Vagina (tissue), 2 donors: ENCODE measurements around the gene WDR82. TPM values are rescaled to one million over a fixed set of nuclear protein-coding genes. Genes with fewer than 3 reads are reported as not detected.

Source experiments
- DNase-seq, 2 donors: peaks; one replicate each; pipeline ENCODE4 v3.0.0-alpha.2; 2017; ENCODE audit errors: extremely low spot score in 2 of 2
- H3K27ac ChIP-seq: fragments of 200-600 bp; sonication (generic); one replicate; pipeline ENCODE4 v1.5.1; 2019
- H3K27me3 ChIP-seq: fragments of 200-600 bp; sonication (generic); one replicate; pipeline ENCODE4 v1.5.1; 2019
- H3K36me3 ChIP-seq, 2 donors: fragments of 200-600 bp; sonication (generic); one replicate each; pipeline ENCODE4 v1.5.1; 2017 to 2019
- H3K4me1 ChIP-seq: fragments of 200-600 bp; sonication (generic); one replicate; pipeline ENCODE4 v1.5.1; 2019
- H3K4me3 ChIP-seq, 2 donors: fragments of 200-600 bp; sonication (generic); 1 replicate in 1 of 2; 2 replicates in 1 of 2; pipeline ENCODE4 v1.5.1; 2016 to 2019
- H3K9me3 ChIP-seq: fragments of 200-600 bp; sonication (generic); one replicate; pipeline ENCODE4 v1.5.1; 2019
- POLR2A ChIP-seq, 2 donors: fragments of 450-650 bp; IDR thresholded peaks; one replicate each; pipeline ENCODE4 v1.6.1; 2017; ENCODE audit warnings: antibody characterized with exemption in 2 of 2, mild to moderate bottlenecking in 2 of 2, moderate library complexity in 2 of 2
- POLR2AphosphoS5 ChIP-seq, 2 donors: sonication (generic); formaldehyde crosslinking; IDR thresholded peaks; one replicate each; pipeline ENCODE4 v1.9.0; 2017; ENCODE audit warnings: antibody characterized with exemption in 2 of 2, mild to moderate bottlenecking in 2 of 2, low read depth in 1 of 2; ENCODE audit not compliant: insufficient read depth in 1 of 2
- intact Hi-C: fragments of 100-400 bp; cut with DNase I; formaldehyde crosslinking; loops from one replicate; pipeline ENCODE4 v1.15.1; 2023
- total RNA-seq: library from RNA; depleted of rRNA; stranded (reverse); fragments of >200 nt; gene quantifications from one replicate; pipeline ENCODE4 v1.2.3, GENCODE V29; 2016
- TF ChIP-seq, protein P1 (sequence below), 3 experiments: fragments of 450-650 bp in 2 of 3; fragments of 200-600 bp in 1 of 3; sonication (generic) in 1 of 3; IDR thresholded peaks; one replicate each; pipeline ENCODE4 v1.5.1; 2017 to 2019; ENCODE audit warnings: antibody characterized with exemption in 3 of 3, mild to moderate bottlenecking in 2 of 3, moderate library complexity in 2 of 3

Gene WDR82
- total RNA-seq, 1 donor from 2014 or later, result 44.4 TPM

DNA sequence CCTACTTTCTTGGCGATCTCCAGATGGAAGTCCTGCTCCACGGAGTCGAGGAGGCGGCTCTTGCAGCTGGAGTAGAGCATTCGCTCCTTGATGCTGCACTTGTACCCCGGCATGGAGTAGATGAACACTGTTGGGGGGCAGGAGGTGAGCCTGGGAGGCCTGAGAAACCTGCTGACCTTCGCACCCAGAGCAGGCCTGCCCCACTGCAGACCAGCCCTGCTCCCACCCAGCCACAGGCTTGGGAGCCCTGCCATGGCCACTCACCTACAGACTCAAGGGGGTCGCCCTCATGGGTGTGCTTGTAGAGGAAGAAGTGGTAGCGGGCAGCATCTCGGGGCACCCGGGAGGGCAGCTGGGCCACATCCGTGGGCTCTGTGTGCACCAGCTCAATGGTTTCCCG is 48.8 kb downstream of the WDR82 start:
- intact Hi-C loops, result loop anchor here (5.0 kb wide), 1 partner anchor 113 kb away; no protein-coding TSS in a partner anchor
- peaks cover 0 to 56% of the 10 kb centered on the region in 2 donors for H3K36me3 ChIP-seq

DNA sequence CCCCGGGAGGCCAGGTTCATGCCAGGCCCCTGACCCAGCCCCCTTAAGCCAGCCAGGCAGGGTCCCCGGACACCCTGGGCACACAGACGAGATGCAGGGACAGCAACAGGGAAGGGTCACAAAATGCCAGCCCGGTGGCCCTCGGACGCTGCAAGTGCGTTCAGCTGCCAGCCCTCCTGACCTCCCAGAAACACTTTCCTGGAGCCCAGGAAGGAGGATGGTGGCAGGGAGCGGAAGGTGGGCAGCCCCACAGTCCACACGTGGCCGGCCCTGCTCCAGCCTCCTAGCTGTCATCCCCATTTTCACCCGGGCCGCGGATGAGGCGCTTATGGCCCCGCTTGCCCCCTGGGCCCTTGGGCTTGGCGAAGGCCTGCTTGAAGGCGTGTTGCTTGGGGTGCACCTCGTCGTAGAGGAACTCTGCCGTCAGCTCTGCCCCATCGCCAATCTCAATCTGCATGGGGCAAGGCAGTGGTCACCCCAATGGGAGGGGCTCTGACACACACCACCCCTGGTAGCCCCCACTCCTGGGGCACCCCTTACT is 49.6 kb downstream of the WDR82 start:
- Histone ChIP-seq H3K4me1 (peaks cover 20% of the 10 kb centered on the region), H3K36me3 (peaks cover 0 to 48% of the 10 kb centered on the region in 2 donors), H3K9me3 (no peaks in the 10 kb centered on the region), H3K27ac (no peak overlapping the region), H3K4me3 (no peak overlapping the region), H3K27me3 (no peaks in the 10 kb centered on the region)
- DNase-seq, result no peak
- TF ChIP-seq POLR2AphosphoS5 (IDR thresholded peaks at IDR 0.05; ENCODE audit: insufficient read depth in 1 of 2, low read depth in 1 of 2), result no peak
- TF ChIP-seq, protein P1, sequence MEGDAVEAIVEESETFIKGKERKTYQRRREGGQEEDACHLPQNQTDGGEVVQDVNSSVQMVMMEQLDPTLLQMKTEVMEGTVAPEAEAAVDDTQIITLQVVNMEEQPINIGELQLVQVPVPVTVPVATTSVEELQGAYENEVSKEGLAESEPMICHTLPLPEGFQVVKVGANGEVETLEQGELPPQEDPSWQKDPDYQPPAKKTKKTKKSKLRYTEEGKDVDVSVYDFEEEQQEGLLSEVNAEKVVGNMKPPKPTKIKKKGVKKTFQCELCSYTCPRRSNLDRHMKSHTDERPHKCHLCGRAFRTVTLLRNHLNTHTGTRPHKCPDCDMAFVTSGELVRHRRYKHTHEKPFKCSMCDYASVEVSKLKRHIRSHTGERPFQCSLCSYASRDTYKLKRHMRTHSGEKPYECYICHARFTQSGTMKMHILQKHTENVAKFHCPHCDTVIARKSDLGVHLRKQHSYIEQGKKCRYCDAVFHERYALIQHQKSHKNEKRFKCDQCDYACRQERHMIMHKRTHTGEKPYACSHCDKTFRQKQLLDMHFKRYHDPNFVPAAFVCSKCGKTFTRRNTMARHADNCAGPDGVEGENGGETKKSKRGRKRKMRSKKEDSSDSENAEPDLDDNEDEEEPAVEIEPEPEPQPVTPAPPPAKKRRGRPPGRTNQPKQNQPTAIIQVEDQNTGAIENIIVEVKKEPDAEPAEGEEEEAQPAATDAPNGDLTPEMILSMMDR (IDR thresholded peaks at IDR 0.05), result no peak
- TF ChIP-seq POLR2A (IDR thresholded peaks at IDR 0.05), result no peak
- intact Hi-C loops, result no loop called here

More for the DNA sequence above, 48.8 kb downstream of the WDR82 start:
- H3K9me3 ChIP-seq, result no peaks in the 10 kb centered on the region
- no peak overlapping the region for H3K27ac ChIP-seq
- H3K4me1 ChIP-seq, result peaks cover 27% of the 10 kb centered on the region
- TF ChIP-seq POLR2A (IDR thresholded peaks at IDR 0.05), result no peak
- TF ChIP-seq, protein P1 (IDR thresholded peaks at IDR 0.05), result no peak
- no peak for DNase-seq
- H3K27me3 ChIP-seq, result no peaks in the 10 kb centered on the region
- H3K4me3 ChIP-seq, result no peak overlapping the region

DNA sequence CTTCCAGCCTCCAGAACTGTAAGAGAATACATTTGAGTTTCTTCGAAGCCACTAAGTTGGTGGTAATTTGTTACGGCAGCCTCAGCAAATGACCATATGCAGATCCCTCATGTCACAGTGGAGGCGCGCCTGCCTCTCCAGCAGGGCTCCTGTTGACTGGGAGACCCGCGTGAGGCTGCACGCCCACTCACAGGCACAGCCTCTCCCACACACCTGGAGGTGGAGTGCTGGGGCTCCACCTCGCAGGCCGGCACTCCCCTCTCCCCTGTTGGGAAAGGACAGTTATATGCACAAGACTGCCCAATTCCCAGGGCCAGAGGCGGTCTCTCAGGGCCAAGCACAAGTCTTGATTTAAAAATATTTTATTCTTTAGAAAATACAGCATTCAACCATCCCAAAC is 50.2 kb downstream of the WDR82 start:
- no peaks in the 10 kb centered on the region for H3K9me3 ChIP-seq
- no peak overlapping the region for H3K27ac ChIP-seq
- intact Hi-C loops, result no loop called here
- no peak overlapping the region for H3K4me3 ChIP-seq
- H3K36me3 ChIP-seq, result peaks cover 0 to 48% of the 10 kb centered on the region in 2 donors
- no peaks in the 10 kb centered on the region for H3K27me3 ChIP-seq
- TF ChIP-seq, protein P1 (IDR thresholded peaks at IDR 0.05), result no peak
- no peak for TF ChIP-seq POLR2A (IDR thresholded peaks at IDR 0.05)
- TF ChIP-seq POLR2AphosphoS5 (IDR thresholded peaks at IDR 0.05; ENCODE audit: insufficient read depth in 1 of 2, low read depth in 1 of 2), result no peak
- DNase-seq, result no peak
- peaks cover 20% of the 10 kb centered on the region for H3K4me1 ChIP-seq

DNA sequence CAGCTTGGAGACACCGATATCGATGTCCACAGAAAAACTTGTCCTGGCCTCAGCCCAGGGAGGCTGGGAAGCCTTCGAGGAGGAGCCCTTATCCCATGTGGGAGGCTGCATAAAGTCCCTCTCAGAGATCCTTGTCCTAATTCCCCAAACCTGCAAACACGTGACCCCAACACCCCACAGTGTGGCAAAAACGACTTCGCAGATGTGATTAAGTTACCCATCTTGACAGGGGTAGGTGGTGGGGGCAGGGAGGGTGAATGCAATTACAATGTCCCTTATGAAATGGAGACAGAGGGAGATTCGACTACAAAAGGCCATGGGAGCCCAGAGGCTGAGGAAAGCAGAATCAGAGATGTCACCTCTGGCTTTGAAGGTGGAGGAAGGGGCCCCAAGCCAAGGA is 50.7 kb downstream of the WDR82 start:
- no peak for DNase-seq
- Histone ChIP-seq H3K4me3 (no peak overlapping the region), H3K27ac (no peak overlapping the region), H3K27me3 (no peaks in the 10 kb centered on the region), H3K36me3 (peaks cover 0 to 48% of the 10 kb centered on the region in 2 donors), H3K4me1 (peaks cover 15% of the 10 kb centered on the region), H3K9me3 (no peaks in the 10 kb centered on the region)
- intact Hi-C loops, result no loop called here
- TF ChIP-seq, protein P1 (IDR thresholded peaks at IDR 0.05), result no peak
- no peak for TF ChIP-seq POLR2AphosphoS5 (IDR thresholded peaks at IDR 0.05; ENCODE audit: insufficient read depth in 1 of 2, low read depth in 1 of 2)
- no peak for TF ChIP-seq POLR2A (IDR thresholded peaks at IDR 0.05)

DNA sequence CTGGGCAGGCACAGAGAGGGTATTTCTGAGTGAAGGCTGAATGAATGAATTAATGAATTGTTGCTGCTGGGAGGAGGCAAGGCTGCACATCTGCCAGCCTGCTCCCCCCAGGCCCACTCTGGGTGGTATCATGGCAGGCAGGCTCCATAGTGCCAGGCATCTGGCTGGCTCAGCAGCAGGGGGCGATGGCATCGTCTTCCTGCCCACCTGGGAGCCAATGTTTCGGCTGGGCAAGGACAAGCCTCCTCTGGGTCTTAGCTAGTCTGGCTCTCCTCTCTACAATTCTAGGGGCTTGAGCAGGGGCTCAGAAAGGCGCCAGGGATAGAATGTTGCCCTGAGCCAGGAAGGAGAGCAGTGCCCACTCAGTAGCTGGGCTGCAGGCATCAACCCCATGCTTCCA is 51.3 kb downstream of the WDR82 start:
- Histone ChIP-seq H3K27me3 (no peaks in the 10 kb centered on the region), H3K36me3 (peaks cover 0 to 44% of the 10 kb centered on the region in 2 donors), H3K4me1 (peaks cover 9% of the 10 kb centered on the region), H3K9me3 (no peaks in the 10 kb centered on the region), H3K27ac (no peak overlapping the region), H3K4me3 (no peak overlapping the region)
- intact Hi-C loops, result no loop called here
- no peak for DNase-seq
- no peak for TF ChIP-seq POLR2AphosphoS5 (IDR thresholded peaks at IDR 0.05; ENCODE audit: insufficient read depth in 1 of 2, low read depth in 1 of 2)
- no peak for TF ChIP-seq POLR2A (IDR thresholded peaks at IDR 0.05)
- TF ChIP-seq, protein P1 (IDR thresholded peaks at IDR 0.05), result no peak
